D721Med (cell line): ENCODE results near the gene ABCA6.

Experiments
- DNase-seq: peaks from one replicate; pipeline ENCODE4 v3.0.0; 2011; ENCODE audit warnings: low spot score; ENCODE audit not compliant: insufficient read length
- FAIRE-seq: peaks from 2 replicates; lab custom pipeline; 2011; peaks lifted over from hg19 to GRCh38; lab: Jason Lieb, UNC
- CTCF ChIP-seq: IDR thresholded peaks from 2 replicates; pipeline ENCODE4 v1.5.1; 2012; ENCODE audit warnings: mild to moderate bottlenecking, control low read depth; ENCODE audit not compliant: insufficient read depth; ENCODE audit errors: missing control alignments

ABCA6 gene

GRCh38 chr17:69111794-69112193 lies 29.9 kb downstream of the ABCA6 start:
- no peak for TF ChIP-seq CTCF
- DNase-seq (no peak), FAIRE-seq (no peak)

GRCh38 chr17:69105907-69106730 lies 35.6 kb downstream of the ABCA6 start:
- TF ChIP-seq CTCF: no peak
- no peak for DNase-seq
- no peak for FAIRE-seq

GRCh38 chr17:69103557-69104233 lies 38.0 kb downstream of the ABCA6 start:
- DNase-seq: no peak
- no peak for TF ChIP-seq CTCF
- no peak for FAIRE-seq

GRCh38 chr17:69098625-69099024 lies 43.1 kb downstream of the ABCA6 start:
- no peak for FAIRE-seq
- DNase-seq: no peak
- no peak for TF ChIP-seq CTCF

- no peak for TF ChIP-seq CTCF
- no peak for FAIRE-seq
- DNase-seq: no peak
Measured at GRCh38 chr17:69096541-69096940, 45.2 kb downstream of the ABCA6 start.

- FAIRE-seq: no peak
- no peak for TF ChIP-seq CTCF
- no peak for DNase-seq
Measured at GRCh38 chr17:69093995-69094394, 47.7 kb downstream of the ABCA6 start.

- no peak for FAIRE-seq
Measured at GRCh38 chr17:69093279-69093789, 48.4 kb downstream of the ABCA6 start.

More at GRCh38 chr17:69093279-69093789, 48.4 kb downstream of the ABCA6 start:
- no peak for TF ChIP-seq CTCF
- no peak for DNase-seq
